Pancreas (tissue), 10 donors: Measurements from ENCODE around the gene IRX5. TPM values are rescaled to one million over a fixed set of nuclear protein-coding genes. Genes with fewer than 3 reads are reported as not detected.

Source experiments
- ATAC-seq, 4 donors: fragments of 200-7000 bp; cut with Tn5 transposase; one replicate each; pipeline versions ENCODE4 v1.8.0 to v1.9.1; 2020; ENCODE audit warnings: mild to moderate bottlenecking in 4 of 4, moderate library complexity in 4 of 4
- DNase-seq, 6 donors: peaks; one replicate each; pipeline ENCODE4 v3.0.0-alpha.2; 2020
- FAIRE-seq: peaks from 2 replicates; lab custom pipeline; 2012; peaks lifted over from hg19 to GRCh38; lab: Jason Lieb, UNC
- H3K27ac ChIP-seq, 4 donors: fragments of 200-600 bp; sonication (generic); 1 replicate in 3 of 4; 2 replicates in 1 of 4; pipeline versions ENCODE4 v1.5.0 to v1.8.0; 2020
- H3K27me3 ChIP-seq, 4 donors: fragments of 200-600 bp; one replicate each; pipeline ENCODE4 v1.8.0; 2021
- H3K36me3 ChIP-seq, 3 donors: fragments of 200-600 bp; sonication (generic) in 1 of 3; one replicate each; pipeline versions ENCODE4 v1.5.0 to v1.8.0; 2020 to 2021
- H3K4me1 ChIP-seq, 3 donors: fragments of 200-600 bp; one replicate each; pipeline ENCODE4 v1.8.0; 2021
- H3K4me3 ChIP-seq, 4 donors: fragments of 200-600 bp; sonication (generic) in 2 of 4; one replicate each; pipeline versions ENCODE4 v1.5.0 to v1.8.0; 2020 to 2021
- H3K9me3 ChIP-seq, 4 donors: fragments of 200-600 bp; one replicate each; pipeline ENCODE4 v1.8.0; 2021
- WGBS, 2 donors: extraction: QIAGEN DNeasy Blood & Tissue Kit; methylation state at CpG; one replicate each; pipeline ENCODE4 v1.1.7; 2013; 5-methylcytosine and 5-hydroxymethylcytosine counted together
- intact Hi-C, 3 donors: fragments of 100-400 bp; cut with DNase I; formaldehyde crosslinking; loops; one replicate each; pipeline versions ENCODE4 v1.11.1 to v1.14.2; 2022
- polyA plus RNA-seq, 2 donors: library from polyadenylated mRNA; stranded (reverse); fragments of 200-250 nt; gene quantifications; one replicate each; pipeline ENCODE4 v1.2.3, GENCODE V29; 2013
- total RNA-seq, 6 donors: library from RNA; stranded (reverse); fragmentation: NEBNext Ultra II Directional in 4 of 6; extraction: Animal tissue kit (Norgen Biotek cat#: 25700) in 4 of 6; gene quantifications; one replicate each; pipeline versions ENCODE4 v1.2.1 to v1.2.4, GENCODE V29; 2021 to 2023
- TF ChIP-seq, protein P1 (sequence below), 4 donors: fragments of 200-600 bp; sonication (generic) in 3 of 4; IDR thresholded peaks; one replicate each; pipeline versions ENCODE4 v1.5.0 to v1.8.0; 2021; ENCODE audit warnings: antibody characterized with exemption in 4 of 4
- donor health status: healthy with polysubstance abuse.
- donor health status: DM: no; HTN: no; CAD: no; lungs with moderate emphysema.
- donor health status: DM: no; HTN: no; CAD: no.
- donor health status: control.
- donor health status: control.
- donor health status: Bipolar disorder and iron deficiency.
- donor health status: DM: yes; HTN: yes; CAD: no.
- donor health status: DM: no; HTN: no; CAD: no.
- donor health status: DM: no; HTN: no; CAD: no.
- donor health status: DM: yes; HTN: yes; CAD: no.

The IRX5 gene
- total and polyA plus RNA-seq, 8 donors, result 0.12 to 0.85 (median 0.20) TPM; not detected in 2

- no peak for ATAC-seq
- DNase-seq, result no peak
- WGBS, 2 donors, result 11 to 12% methylated on average over 14 of the region's 14 CpGs
- TF ChIP-seq, protein P1, sequence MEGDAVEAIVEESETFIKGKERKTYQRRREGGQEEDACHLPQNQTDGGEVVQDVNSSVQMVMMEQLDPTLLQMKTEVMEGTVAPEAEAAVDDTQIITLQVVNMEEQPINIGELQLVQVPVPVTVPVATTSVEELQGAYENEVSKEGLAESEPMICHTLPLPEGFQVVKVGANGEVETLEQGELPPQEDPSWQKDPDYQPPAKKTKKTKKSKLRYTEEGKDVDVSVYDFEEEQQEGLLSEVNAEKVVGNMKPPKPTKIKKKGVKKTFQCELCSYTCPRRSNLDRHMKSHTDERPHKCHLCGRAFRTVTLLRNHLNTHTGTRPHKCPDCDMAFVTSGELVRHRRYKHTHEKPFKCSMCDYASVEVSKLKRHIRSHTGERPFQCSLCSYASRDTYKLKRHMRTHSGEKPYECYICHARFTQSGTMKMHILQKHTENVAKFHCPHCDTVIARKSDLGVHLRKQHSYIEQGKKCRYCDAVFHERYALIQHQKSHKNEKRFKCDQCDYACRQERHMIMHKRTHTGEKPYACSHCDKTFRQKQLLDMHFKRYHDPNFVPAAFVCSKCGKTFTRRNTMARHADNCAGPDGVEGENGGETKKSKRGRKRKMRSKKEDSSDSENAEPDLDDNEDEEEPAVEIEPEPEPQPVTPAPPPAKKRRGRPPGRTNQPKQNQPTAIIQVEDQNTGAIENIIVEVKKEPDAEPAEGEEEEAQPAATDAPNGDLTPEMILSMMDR (IDR thresholded peaks at IDR 0.05), result no peak
- intact Hi-C loops, result loop anchor here in 1 of 3 donors (10.0 kb wide), 1 partner anchor 654 kb away; the partner anchor contains the start of gene IRX3
- H3K4me1 ChIP-seq, result peaks cover 0 to 18% (median 10%) of the 10 kb centered on the region in 3 donors
- FAIRE-seq, result no peak
- no peak overlapping the region for H3K27ac ChIP-seq
- no peaks in the 10 kb centered on the region for H3K9me3 ChIP-seq
- H3K27me3 ChIP-seq, result peaks cover 8 to 70% (median 33%) of the 10 kb centered on the region in 4 donors
- H3K36me3 ChIP-seq, result no peaks in the 10 kb centered on the region
- H3K4me3 ChIP-seq, result no peak overlapping the region
Observed at GRCh38 chr16:54939029-54939346, 8.3 kb downstream of the IRX5 start.

GRCh38 chr16:54939510-54940278, 9.0 kb downstream of the IRX5 start:
- 18 to 24% methylated on average over 38 of the region's 38 CpGs for WGBS, 2 donors
- no peak overlapping the region for H3K4me3 ChIP-seq
- H3K9me3 ChIP-seq, result no peaks in the 10 kb centered on the region
- H3K27ac ChIP-seq, result no peak overlapping the region
- no peaks in the 10 kb centered on the region for H3K36me3 ChIP-seq
- FAIRE-seq (no peak), ATAC-seq (no peak), DNase-seq (no peak)
- intact Hi-C loops, result loop anchor here in 2 of 3 donors (10.0 kb wide), 1 partner anchor 655 kb away; the partner anchor contains the start of gene IRX3 (in 2 of the 2)
- H3K27me3 ChIP-seq, result peaks cover 8 to 63% (median 30%) of the 10 kb centered on the region in 4 donors
- TF ChIP-seq, protein P1 (IDR thresholded peaks at IDR 0.05), result no peak
- H3K4me1 ChIP-seq, result peaks cover 0 to 18% (median 10%) of the 10 kb centered on the region in 3 donors

GRCh38 chr16:54940279-54940604, 9.6 kb downstream of the IRX5 start:
- DNase-seq, result no peak
- TF ChIP-seq, protein P1 (IDR thresholded peaks at IDR 0.05), result no peak
- Histone ChIP-seq H3K4me1 (peaks cover 0 to 18% (median 10%) of the 10 kb centered on the region in 3 donors), H3K27ac (no peak overlapping the region), H3K27me3 (peaks cover 3 to 58% (median 28%) of the 10 kb centered on the region in 4 donors), H3K36me3 (no peaks in the 10 kb centered on the region), H3K9me3 (no peaks in the 10 kb centered on the region), H3K4me3 (no peak overlapping the region)
- FAIRE-seq, result no peak
- ATAC-seq, result no peak
- 42 to 49% methylated on average over 4 of the region's 4 CpGs for WGBS, 2 donors
- intact Hi-C loops, result loop anchor here in 1 of 3 donors (10.0 kb wide), 1 partner anchor 655 kb away; the partner anchor contains the start of gene IRX3

GRCh38 chr16:54942353-54942943, 11.8 kb downstream of the IRX5 start:
- Histone ChIP-seq H3K4me3 (no peak overlapping the region), H3K4me1 (peaks cover 0 to 14% (median 5%) of the 10 kb centered on the region in 3 donors), H3K9me3 (no peaks in the 10 kb centered on the region), H3K27me3 (peaks cover 0 to 44% (median 15%) of the 10 kb centered on the region in 4 donors), H3K27ac (no peak overlapping the region), H3K36me3 (no peaks in the 10 kb centered on the region)
- ATAC-seq (no peak), FAIRE-seq (no peak), DNase-seq (no peak)
- intact Hi-C loops, result loop anchor here in 1 of 3 donors (10.0 kb wide), 1 partner anchor 658 kb away; the partner anchor contains the start of gene IRX3
- WGBS, 2 donors, result 86 to 98% methylated on average over 2 of the region's 2 CpGs
- TF ChIP-seq, protein P1 (IDR thresholded peaks at IDR 0.05), result no peak
